MCF 10A (cell line): ENCODE results near the gene CELF6. TPM values are rescaled to one million over a fixed set of nuclear protein-coding genes. Genes with fewer than 3 reads are reported as not detected.
"Not testable (repeated sequence)": the region's sequence is repeated elsewhere in the genome, so short reads cannot be mapped to it uniquely, and the experiment has no call there.

Experiments used
- BruUV-seq: library from RNA; stranded (reverse); fragments of 400-500 nt; replicated peaks from 2 replicates; lab custom pipeline; 2021; lab: Mats Ljungman, UMichigan
- CTCF ChIA-PET: fragments of 300-600 bp; sonication (Branson Sonifier 250); formaldehyde crosslinking; extraction: SDS; loops from one replicate; lab custom pipeline; 2021; ENCODE audit warnings: antibody characterized with exemption, inconsistent platforms; lab: Yijun Ruan, JAX
- POLR2A ChIA-PET: fragments of 300-600, 350-650 bp; sonication (Branson Sonifier 250); formaldehyde crosslinking; extraction: SDS; loops from one replicate; lab custom pipeline; 2020; ENCODE audit warnings: antibody characterized with exemption, inconsistent platforms; lab: Yijun Ruan, JAX
- DNase-seq: peaks from one replicate; pipeline ENCODE4 v3.0.0-alpha.2; 2018; ENCODE audit not compliant: unreplicated experiment
- H3K27ac Mint-ChIP-seq: one replicate; pipeline ENCODE4 v1.8.0; 2022; ENCODE audit warnings: mild to moderate bottlenecking, low read depth, mixed read lengths; ENCODE audit not compliant: unreplicated experiment
- H3K27me3 Mint-ChIP-seq: one replicate; pipeline ENCODE4 v1.8.0; 2022; ENCODE audit warnings: mixed read lengths; ENCODE audit not compliant: insufficient read depth, unreplicated experiment
- H3K36me3 Mint-ChIP-seq: one replicate; pipeline ENCODE4 v1.8.0; 2022; ENCODE audit warnings: mild to moderate bottlenecking, moderate library complexity, mixed read lengths; ENCODE audit not compliant: insufficient read depth, unreplicated experiment
- H3K4me1 Mint-ChIP-seq: one replicate; pipeline ENCODE4 v1.8.0; 2022; ENCODE audit warnings: mixed read lengths; ENCODE audit not compliant: insufficient read depth, unreplicated experiment
- H3K4me3 Mint-ChIP-seq: one replicate; pipeline ENCODE4 v1.8.0; 2022; ENCODE audit warnings: mild to moderate bottlenecking, moderate library complexity, mixed read lengths; ENCODE audit not compliant: unreplicated experiment
- H3K9me3 Mint-ChIP-seq: one replicate; pipeline ENCODE4 v1.8.0; 2022; ENCODE audit warnings: mixed read lengths; ENCODE audit not compliant: unreplicated experiment
- CTCF ChIP-seq: fragments of 200-600 bp; IDR thresholded peaks from one replicate; pipeline ENCODE4 v1.8.0; 2022; ENCODE audit warnings: antibody characterized with exemption, mild to moderate bottlenecking; ENCODE audit not compliant: unreplicated experiment
- intact Hi-C: fragments of 100-400 bp; cut with micrococcal nuclease; formaldehyde crosslinking; loops from 2 replicates; pipeline ENCODE4 v1.14.1; 2022
- total RNA-seq: library from RNA; stranded (reverse); gene quantifications from 2 replicates; pipeline ENCODE4 v1.2.3, GENCODE V29; 2022

The CELF6 gene
- total RNA-seq, 1 experiment from 2014 or later, result 0.26 TPM

GRCh38 chr15:72281713-72282112 lies 38.2 kb downstream of the CELF6 start:
- POLR2A ChIA-PET, result interaction anchor here (1.2 kb wide), 1 partner anchor 84 kb away, joined by 4 read pairs; the partner anchor contains the start of gene GRAMD2A
- intact Hi-C loops, result no loop called here
- CTCF ChIA-PET, result interaction anchor here (0.5 to 4.5 kb wide), 3 partner anchors 8 to 474 kb away, joined by 3 to 24 read pairs (median 3); no protein-coding TSS in a partner anchor
- no peak for TF ChIP-seq CTCF
- H3K36me3 Mint-ChIP-seq, result peaks cover 4% of the 10 kb centered on the region
- H3K27me3 Mint-ChIP-seq, result no peaks in the 10 kb centered on the region
- DNase-seq, result no peak
- H3K9me3 Mint-ChIP-seq, result no peaks in the 10 kb centered on the region
- no peak overlapping the region for H3K27ac Mint-ChIP-seq
- no peaks in the 10 kb centered on the region for H3K4me1 Mint-ChIP-seq
- BruUV-seq, result no TSS peak
- H3K4me3 Mint-ChIP-seq, result no peak overlapping the region

GRCh38 chr15:72280751-72281150 lies 39.2 kb downstream of the CELF6 start:
- intact Hi-C loops, result no loop called here
- ChIA-PET CTCF (no interaction called here), POLR2A (interaction anchor here (0.6 to 1.0 kb wide), 2 partner anchors 49 to 50 kb away, joined by 3 read pairs; no protein-coding TSS in a partner anchor)
- no TSS peak for BruUV-seq
- no peaks in the 10 kb centered on the region for H3K4me1 Mint-ChIP-seq
- no peak for TF ChIP-seq CTCF
- no peak overlapping the region for H3K27ac Mint-ChIP-seq
- no peaks in the 10 kb centered on the region for H3K36me3 Mint-ChIP-seq
- no peaks in the 10 kb centered on the region for H3K27me3 Mint-ChIP-seq
- H3K9me3 Mint-ChIP-seq, result no peaks in the 10 kb centered on the region
- no peak for DNase-seq
- H3K4me3 Mint-ChIP-seq, result no peak overlapping the region

GRCh38 chr15:72278737-72279136 lies 41.2 kb downstream of the CELF6 start:
- intact Hi-C loops, result no loop called here
- ChIA-PET CTCF (no interaction called here), POLR2A (interaction anchor here (0.9 kb wide), 1 partner anchor 12 kb away, joined by 4 read pairs; no protein-coding TSS in a partner anchor)
- BruUV-seq, result no TSS peak
- Mint-ChIP-seq H3K27ac (no peak overlapping the region), H3K27me3 (no peaks in the 10 kb centered on the region), H3K4me1 (no peaks in the 10 kb centered on the region), H3K9me3 (no peaks in the 10 kb centered on the region), H3K4me3 (no peak overlapping the region), H3K36me3 (no peaks in the 10 kb centered on the region)
- no peak for DNase-seq
- TF ChIP-seq CTCF, result no peak

GRCh38 chr15:72276326-72276700 lies 43.6 kb downstream of the CELF6 start:
- ChIA-PET POLR2A (no interaction called here), CTCF (interaction anchor here (0.6 kb wide), 1 partner anchor 982 kb away, joined by 3 read pairs; no protein-coding TSS in a partner anchor)
- DNase-seq, result no peak
- no TSS peak for BruUV-seq
- Mint-ChIP-seq H3K27me3 (no peaks in the 10 kb centered on the region), H3K27ac (no peak overlapping the region), H3K4me3 (no peak overlapping the region), H3K9me3 (no peaks in the 10 kb centered on the region), H3K4me1 (peaks cover 9% of the 10 kb centered on the region), H3K36me3 (no peaks in the 10 kb centered on the region)
- no peak for TF ChIP-seq CTCF
- intact Hi-C loops, result no loop called here

GRCh38 chr15:72275635-72276325 lies 44.2 kb downstream of the CELF6 start:
- CTCF ChIA-PET, result interaction anchor here (0.6 to 1.1 kb wide), 2 partner anchors 70 to 983 kb away, joined by 3 read pairs; no protein-coding TSS in a partner anchor
- DNase-seq, H3K27me3 Mint-ChIP-seq, H3K36me3 Mint-ChIP-seq, intact Hi-C loops, BruUV-seq, H3K27ac Mint-ChIP-seq, H3K4me3 Mint-ChIP-seq, H3K9me3 Mint-ChIP-seq, POLR2A ChIA-PET: not testable (repeated sequence)
- peaks cover 14% of the 10 kb centered on the region for H3K4me1 Mint-ChIP-seq
